GM18951 (cell line): ENCODE results near the gene CPNE8.

ENCODE experiments used
- POLR2A ChIP-seq: IDR thresholded peaks from 4 replicates; pipeline ENCODE4 v1.6.1; 2011; ENCODE audit warnings: mild to moderate bottlenecking; ENCODE audit not compliant: insufficient read length, insufficient read depth; ENCODE audit errors: extremely low read depth
- in situ Hi-C: fragments of 300-500 bp; cut with MboI; formaldehyde crosslinking; loops from one replicate; pipeline ENCODE4 v1.12.0; 2022; ENCODE audit warnings: low sequenced_read_pairs, mixed read lengths, inconsistent platforms; ENCODE audit not compliant: unreplicated experiment

The CPNE8 gene

GRCh38 chr12:38912116-38912515, 6.7 kb upstream of the CPNE8 start:
- in situ Hi-C loops: loop anchor here (25.0 kb wide), 1 partner anchor 575 kb away; no protein-coding TSS in a partner anchor
- no peak for TF ChIP-seq POLR2A

GRCh38 chr12:38911611-38912010, 6.2 kb upstream of the CPNE8 start:
- TF ChIP-seq POLR2A: no peak
- in situ Hi-C loops: loop anchor here (25.0 kb wide), 1 partner anchor 574 kb away; no protein-coding TSS in a partner anchor

DNA sequence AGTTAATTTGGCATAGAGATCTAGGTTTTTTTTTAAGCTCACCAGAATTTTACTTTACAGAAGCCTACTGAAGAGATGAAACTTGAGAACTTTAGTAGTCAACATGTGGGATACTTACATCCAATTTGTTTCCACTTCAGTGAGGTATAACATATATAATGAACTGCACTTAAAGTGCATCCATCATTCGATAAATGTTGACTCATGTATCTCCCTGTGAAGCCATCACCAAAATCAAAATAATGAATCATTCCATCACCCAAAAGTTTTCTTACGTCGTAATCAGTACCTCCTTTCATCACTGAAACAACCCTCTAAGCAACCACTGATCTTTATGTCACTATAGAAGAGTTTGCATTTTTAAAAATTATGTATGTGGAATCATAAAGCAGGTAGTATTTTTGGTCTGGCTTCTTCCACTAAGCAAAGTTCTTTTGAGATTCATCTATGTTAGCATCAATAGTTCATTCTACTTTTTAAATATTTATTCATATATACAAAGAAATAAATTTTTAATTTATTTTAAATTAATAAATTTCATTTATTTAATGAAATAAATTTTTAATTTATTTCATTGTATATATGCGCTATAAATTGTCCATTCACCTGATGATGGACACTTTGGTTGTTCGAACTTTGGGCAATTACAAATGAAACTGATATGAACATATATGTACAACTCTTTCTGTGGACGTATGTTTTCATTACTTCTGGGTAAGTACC, 2.0 kb upstream of the CPNE8 start:
- in situ Hi-C loops: loop anchor here (10.0 to 25.0 kb wide), 3 partner anchors 133 to 570 kb away; no protein-coding TSS in a partner anchor

GRCh38 chr12:38906482-38907200, 1.2 kb upstream of the CPNE8 start:
- peak; percentile 61 for TF ChIP-seq POLR2A
- in situ Hi-C loops: loop anchor here (10.0 to 25.0 kb wide), 3 partner anchors 132 to 569 kb away; no protein-coding TSS in a partner anchor

More for the DNA sequence above, 2.0 kb upstream of the CPNE8 start:
- TF ChIP-seq POLR2A: no peak

DNA sequence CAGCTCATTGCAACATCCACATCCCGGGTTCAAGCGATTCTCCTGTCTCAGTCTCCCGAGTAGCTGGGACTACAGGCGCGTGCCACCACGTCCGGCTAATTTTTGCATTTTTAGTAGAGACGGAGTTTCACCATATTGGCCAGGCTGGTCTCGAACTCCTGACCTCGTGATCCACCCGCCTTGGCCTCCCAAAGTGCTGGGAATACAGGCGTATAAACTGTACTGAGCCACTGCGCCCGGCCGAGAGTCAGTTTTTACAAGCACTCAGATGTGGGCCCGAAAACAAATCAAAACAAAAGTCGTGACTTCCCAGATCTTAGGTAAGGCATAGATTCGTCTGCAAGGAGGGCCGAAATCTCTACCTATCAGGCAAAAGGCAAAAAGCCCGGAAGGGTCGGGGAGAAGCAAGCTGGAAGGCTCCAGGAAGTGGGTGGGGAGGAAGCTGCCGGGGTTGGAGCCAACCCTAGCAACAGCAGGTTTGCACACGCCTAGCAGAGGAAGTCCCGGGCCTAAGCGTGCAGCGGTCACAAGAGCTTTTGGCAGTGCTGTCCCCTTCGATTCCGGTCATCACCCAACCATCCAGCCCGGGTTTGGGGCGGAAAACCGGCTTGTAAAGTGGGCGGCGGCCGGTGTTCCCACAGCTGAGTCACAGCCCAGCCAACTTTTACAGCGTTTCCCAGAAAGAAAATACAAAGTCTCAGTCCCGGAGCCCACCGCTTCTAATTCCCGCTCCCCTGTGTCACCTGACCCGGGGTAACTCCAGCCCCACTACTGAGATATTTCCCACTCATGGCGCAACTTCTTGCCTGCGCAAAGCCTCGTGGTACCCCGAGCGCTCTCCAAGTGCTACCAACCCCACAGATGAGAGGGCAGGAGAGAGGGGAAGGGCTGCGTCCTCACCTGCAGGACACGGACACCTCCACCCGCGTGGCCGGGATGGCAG, 583 bp downstream of the CPNE8 start:
- peak; percentile 57 for TF ChIP-seq POLR2A
- in situ Hi-C loops: loop anchor here (10.0 to 25.0 kb wide), 3 partner anchors 130 to 568 kb away; no protein-coding TSS in a partner anchor

GRCh38 chr12:38903596-38903995, 1.8 kb downstream of the CPNE8 start:
- in situ Hi-C loops: loop anchor here (10.0 to 25.0 kb wide), 3 partner anchors 129 to 566 kb away; no protein-coding TSS in a partner anchor
- TF ChIP-seq POLR2A: no peak

DNA sequence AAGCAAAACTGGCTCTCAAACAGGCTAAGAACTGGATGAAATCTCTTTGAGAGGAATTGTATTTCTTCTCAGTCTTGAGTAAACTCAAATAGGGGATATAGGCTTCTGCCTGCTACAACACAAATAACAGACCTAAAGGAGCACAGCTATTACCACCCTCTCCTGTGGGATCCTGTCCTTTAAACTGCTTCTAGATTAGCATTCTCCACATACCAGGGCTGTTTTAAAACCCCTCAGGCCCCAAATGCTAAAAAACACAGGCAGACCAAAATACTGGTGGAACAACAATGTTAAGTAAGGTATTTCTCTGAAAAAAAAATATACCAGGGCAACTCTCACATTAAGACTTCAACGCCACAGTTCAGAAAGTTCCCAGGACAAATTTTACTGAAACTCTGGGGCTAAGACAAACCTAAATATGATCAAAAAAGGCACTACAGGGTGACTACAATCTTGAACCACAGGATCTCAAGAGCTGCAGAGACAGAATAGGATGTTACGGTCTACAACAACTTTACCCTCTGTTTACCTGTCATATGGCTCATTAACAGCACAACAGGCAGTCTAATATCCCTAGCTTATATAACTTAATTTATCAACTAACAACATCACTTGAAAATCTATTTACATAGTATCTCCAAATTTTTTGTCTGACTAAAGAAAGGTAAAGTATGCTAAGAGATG, 7.2 kb downstream of the CPNE8 start:
- TF ChIP-seq POLR2A: no peak
- in situ Hi-C loops: no loop called here

GRCh38 chr12:38895446-38895845, 9.9 kb downstream of the CPNE8 start:
- in situ Hi-C loops: no loop called here

DNA sequence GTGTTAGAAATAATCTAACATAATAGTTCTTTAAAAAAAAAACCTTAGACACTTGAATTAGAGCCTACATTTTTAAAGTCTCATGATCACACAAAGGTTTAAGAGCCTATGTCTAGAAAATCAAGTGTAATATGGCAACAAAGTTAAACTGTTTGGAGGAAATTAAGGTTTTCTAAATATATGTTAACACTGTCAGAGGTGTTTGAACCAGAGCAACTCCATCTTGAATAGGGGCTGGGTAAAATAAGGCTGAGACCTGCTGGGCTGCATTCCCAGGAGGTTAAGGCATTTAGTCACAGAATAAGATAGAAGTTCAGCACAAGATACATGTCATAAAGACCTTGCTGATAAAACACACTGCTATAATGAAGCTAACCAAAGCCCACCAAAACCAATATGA, 12.4 kb downstream of the CPNE8 start:
- no peak for TF ChIP-seq POLR2A
- in situ Hi-C loops: no loop called here

More at GRCh38 chr12:38895446-38895845, 9.9 kb downstream of the CPNE8 start:
- TF ChIP-seq POLR2A: no peak

DNA sequence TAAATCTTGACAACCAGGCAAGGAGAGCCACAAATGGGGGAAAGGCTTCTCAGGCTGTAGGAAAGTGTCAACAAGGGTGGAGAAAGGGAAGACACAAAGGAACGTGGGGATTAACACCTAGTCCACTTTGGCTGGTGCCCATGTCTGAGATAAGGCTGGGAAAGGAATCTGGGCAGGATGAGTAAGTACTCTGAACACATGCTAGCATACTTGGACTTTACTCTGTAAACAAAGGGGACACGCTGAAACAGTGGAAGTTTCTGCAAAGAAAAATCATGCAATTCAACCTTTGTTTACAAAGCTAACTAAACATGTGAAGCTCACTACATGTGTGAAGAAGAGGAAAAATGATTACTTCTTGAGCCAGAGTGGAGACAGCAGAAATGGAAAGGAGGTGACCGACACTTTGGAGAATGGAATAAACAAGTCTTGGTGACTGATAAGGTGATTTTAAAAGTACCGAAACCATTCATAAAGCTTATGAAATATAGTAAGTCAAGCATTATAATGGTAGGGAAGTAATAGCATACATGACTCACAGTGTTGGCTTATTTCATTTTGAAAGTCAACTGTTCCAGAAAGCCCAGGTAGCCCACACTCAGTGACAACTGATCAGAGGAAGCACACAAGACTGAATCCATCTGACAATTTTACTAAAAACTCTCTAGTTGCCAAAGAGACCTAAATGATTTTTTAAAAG, 13.2 kb downstream of the CPNE8 start:
- in situ Hi-C loops: no loop called here

DNA sequence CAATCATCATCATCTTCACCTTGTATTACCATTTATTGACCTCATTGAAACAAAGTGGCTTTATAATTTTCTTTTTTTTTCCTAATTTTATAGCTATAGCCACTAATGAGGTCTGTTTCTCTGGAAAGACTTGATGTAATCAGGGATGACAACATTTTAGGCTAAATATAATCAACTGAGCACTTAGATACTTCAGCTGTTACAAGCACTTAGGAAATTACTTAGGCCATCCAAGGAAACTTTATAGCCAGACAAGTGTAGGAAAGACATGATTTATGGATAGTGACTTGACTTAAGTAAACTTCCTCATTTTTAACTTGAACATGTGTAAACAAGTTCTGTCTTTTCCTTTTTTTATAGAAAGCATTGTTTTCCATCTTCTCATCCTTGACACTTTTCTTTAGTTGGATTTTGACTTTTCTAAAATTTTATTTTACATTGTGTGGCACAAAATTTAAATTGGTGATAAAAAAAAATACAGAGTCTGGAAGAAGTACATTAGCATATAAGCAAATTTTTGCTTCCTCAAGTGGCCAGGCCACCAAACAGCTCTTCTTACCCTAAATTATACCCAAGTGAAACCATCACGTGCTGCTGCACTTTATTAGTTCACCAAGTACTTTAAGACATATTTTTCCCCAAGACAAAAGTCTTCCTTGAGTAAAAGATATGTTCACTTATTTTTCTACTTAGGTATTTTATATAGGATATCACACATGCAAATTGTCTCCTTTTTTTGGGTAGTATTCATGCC, 15.1 kb downstream of the CPNE8 start:
- no peak for TF ChIP-seq POLR2A
- in situ Hi-C loops: no loop called here

More for the DNA sequence above, 13.2 kb downstream of the CPNE8 start:
- TF ChIP-seq POLR2A: no peak

DNA sequence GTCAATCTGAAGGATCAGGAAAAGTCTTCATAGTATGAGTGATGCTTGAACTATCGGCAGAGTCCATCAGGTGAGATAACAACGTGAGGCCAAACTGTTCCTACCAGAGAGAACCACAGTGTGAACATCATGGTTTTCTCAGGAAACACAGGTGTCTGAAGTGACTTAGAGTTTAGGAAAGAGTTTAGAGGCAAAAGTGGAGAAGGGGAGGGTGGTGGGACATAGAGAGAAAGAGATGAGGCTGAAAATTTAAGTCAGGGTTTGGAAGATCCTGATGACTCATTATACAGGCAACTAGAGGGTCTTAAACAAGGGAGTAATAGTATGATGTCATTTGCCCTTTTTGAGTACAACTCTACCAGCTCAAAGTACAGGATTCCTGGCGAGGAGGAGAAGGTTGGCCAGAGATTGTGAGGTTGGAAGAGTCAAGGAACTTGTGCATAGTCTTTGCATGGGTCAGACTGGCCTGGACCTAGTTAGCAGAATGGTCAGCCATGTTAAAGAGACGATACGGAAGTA, 16.0 kb downstream of the CPNE8 start:
- in situ Hi-C loops: no loop called here

More for the DNA sequence above, 16.0 kb downstream of the CPNE8 start:
- no peak for TF ChIP-seq POLR2A
